PC-3 (cell line): ENCODE data around the gene CYP46A1. TPM values are rescaled to one million over a fixed set of nuclear protein-coding genes. Genes with fewer than 3 reads are reported as not detected.

Source experiments
- ATAC-seq: fragments of 200-7000 bp; cut with Tn5 transposase; 2 replicates; pipeline ENCODE4 v1.9.1; 2020; ENCODE audit warnings: mild to moderate bottlenecking, moderate library complexity
- BruUV-seq: library from RNA; stranded (reverse); fragments of 400-500 nt; replicated peaks from 2 replicates; lab custom pipeline; 2021; lab: Mats Ljungman, UMichigan
- CTCF ChIA-PET: fragments of 300-600 bp; sonication (Branson Sonifier 250); formaldehyde crosslinking; loops from one replicate; lab custom pipeline; 2022; ENCODE audit warnings: antibody characterized with exemption; lab: Charles Lee
- POLR2A ChIA-PET: fragments of 300-600 bp; sonication (Branson Sonifier 250); formaldehyde crosslinking; loops from one replicate; lab custom pipeline; 2022; ENCODE audit warnings: antibody characterized with exemption; ENCODE audit not compliant: unreplicated experiment; lab: Charles Lee
- DNase-seq: peaks from one replicate; pipeline ENCODE4 v3.0.0-alpha.2; 2015
- H2AFZ ChIP-seq: fragments of 300-600 bp; sonication (generic); 2 replicates; pipeline ENCODE4 v1.6.0; 2016; ENCODE audit warnings: antibody characterized with exemption, low read length
- H3F3A ChIP-seq: fragments of 300-600 bp; sonication (generic); one replicate; pipeline ENCODE4 v1.6.0; 2017; ENCODE audit warnings: antibody characterized with exemption, low read length, control low read depth, mild to moderate bottlenecking; ENCODE audit not compliant: unreplicated experiment
- H3K27ac ChIP-seq: fragments of 300-600 bp; sonication (generic); 2 replicates; pipeline ENCODE4 v1.5.1; 2016; ENCODE audit warnings: mild to moderate bottlenecking, low read length
- H3K27me3 ChIP-seq: fragments of 300-600 bp; sonication (generic); 2 replicates; pipeline ENCODE4 v1.6.1; 2016; ENCODE audit warnings: low read length, mixed read lengths
- H3K36me3 ChIP-seq: fragments of 300-600 bp; sonication (generic); 2 replicates; pipeline ENCODE4 v1.6.1; 2016; ENCODE audit warnings: low read depth, mixed run types, low read length, mixed read lengths
- H3K4me1 ChIP-seq: fragments of 300-600 bp; sonication (generic); 2 replicates; pipeline ENCODE4 v1.5.1; 2016; ENCODE audit warnings: low read length; ENCODE audit not compliant: insufficient read depth
- H3K4me2 ChIP-seq: fragments of 300-600 bp; sonication (generic); 2 replicates; pipeline ENCODE4 v1.6.0; 2016; ENCODE audit warnings: low read length
- H3K4me3 ChIP-seq: fragments of 300-600 bp; sonication (generic); 2 replicates; pipeline ENCODE4 v1.5.1; 2016; ENCODE audit warnings: mild to moderate bottlenecking, low read length, mixed read lengths
- H3K79me2 ChIP-seq: fragments of 300-600 bp; sonication (generic); 2 replicates; pipeline ENCODE4 v1.6.1; 2017; ENCODE audit warnings: low read length, mixed read lengths
- H3K9ac ChIP-seq: fragments of 300-600 bp; sonication (generic); 2 replicates; pipeline ENCODE4 v1.6.0; 2016; ENCODE audit warnings: mild to moderate bottlenecking, low read length
- H3K9me2 ChIP-seq: fragments of 300-600 bp; sonication (generic); replicated peaks from 2 replicates; pipeline ENCODE4 v1.6.1; 2016; ENCODE audit warnings: mixed run types, low read length, mixed read lengths
- H3K9me3 ChIP-seq: fragments of 300-600 bp; sonication (generic); 2 replicates; pipeline ENCODE4 v1.6.1; 2016; ENCODE audit warnings: low read length, mixed read lengths
- H4K20me1 ChIP-seq: fragments of 300-600 bp; sonication (generic); 2 replicates; pipeline ENCODE4 v1.6.1; 2016; ENCODE audit warnings: low read length, mixed read lengths
- EZH2 ChIP-seq: fragments of 300-600 bp; sonication (generic); IDR thresholded peaks from one replicate; pipeline ENCODE4 v1.6.1; 2017; ENCODE audit warnings: antibody characterized with exemption, mild to moderate bottlenecking, low read length; ENCODE audit not compliant: unreplicated experiment
- EZH2phosphoT487 ChIP-seq: fragments of 300-600 bp; sonication (generic); IDR thresholded peaks from 2 replicates; pipeline ENCODE4 v1.6.1; 2018; ENCODE audit warnings: mild to moderate bottlenecking, antibody characterized with exemption, low read length, borderline replicate concordance
- intact Hi-C: fragments of 100-400 bp; cut with micrococcal nuclease; formaldehyde crosslinking; loops from 2 replicates; pipeline ENCODE4 v1.9.0; 2023
- total RNA-seq: library from RNA; depleted of rRNA; stranded (reverse); fragments of >200 nt; gene quantifications from 2 replicates; pipeline ENCODE4 v1.2.3, GENCODE V29; 2014
- TF ChIP-seq, protein P1 (sequence below): fragments of 300-600 bp; sonication (generic); conservative IDR thresholded peaks from 2 replicates; pipeline ENCODE4 v1.5.1; 2017; ENCODE audit warnings: antibody characterized with exemption, low read depth, mild to moderate bottlenecking, low read length

Gene CYP46A1
- total RNA-seq, 1 experiment from 2014 or later, result 1.2 TPM

DNA sequence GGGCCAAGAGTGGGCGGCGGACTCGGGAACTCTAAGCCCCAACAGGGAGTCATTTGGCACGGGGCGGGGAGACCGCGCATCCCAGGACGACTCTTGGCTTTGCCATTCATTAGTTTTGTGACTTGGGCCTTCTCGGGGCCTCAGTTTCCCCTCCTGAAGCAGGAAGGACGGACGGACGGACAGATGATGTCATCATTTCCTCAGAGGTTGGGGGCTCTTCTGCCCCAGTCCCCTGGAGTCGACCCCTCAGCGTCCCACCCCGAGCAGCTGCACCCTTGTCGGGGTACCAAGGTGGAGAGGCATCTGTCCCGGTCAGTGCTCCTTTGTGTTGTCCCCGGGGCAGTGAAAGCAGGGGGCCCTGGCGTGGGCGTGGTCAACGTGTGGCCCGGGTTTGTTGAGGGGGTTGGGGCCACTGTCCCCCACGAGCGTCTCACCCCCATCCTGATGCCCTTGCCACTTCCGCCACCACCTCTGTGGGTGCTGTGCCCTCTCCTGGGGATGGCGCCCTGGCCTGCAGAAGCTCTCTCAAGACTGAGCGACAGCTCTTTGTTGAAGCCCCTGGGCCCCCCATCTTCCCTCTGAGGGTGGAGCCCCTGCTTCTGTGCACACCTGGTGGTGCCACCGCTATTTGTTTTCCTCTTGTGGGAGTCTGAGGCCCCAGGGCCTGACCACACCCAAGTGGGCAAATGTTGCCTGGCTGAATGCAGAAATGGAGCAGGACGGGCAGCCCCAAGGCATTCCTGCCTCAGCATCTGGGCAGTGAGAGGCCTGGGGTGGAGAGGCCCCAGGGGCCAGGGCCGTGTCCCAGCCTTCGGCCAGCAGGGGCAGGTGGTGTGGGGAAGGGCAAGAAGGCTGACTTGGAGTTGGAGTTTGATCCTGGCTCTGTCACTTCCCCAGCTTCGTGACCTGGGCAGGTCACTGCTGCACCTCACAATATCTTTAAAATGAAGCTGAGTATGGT is 38.3 kb upstream of the CYP46A1 start:
- BruUV-seq, result no TSS peak
- Histone ChIP-seq H3K4me3 (peak overlapping the region; percentile 55), H3K36me3 (no peaks in the 10 kb centered on the region), H3K27me3 (no peaks in the 10 kb centered on the region), H3K9ac (no peak overlapping the region), H3F3A (no peaks in the 10 kb centered on the region), H3K9me3 (no peaks in the 10 kb centered on the region), H3K4me1 (no peaks in the 10 kb centered on the region; the same call in 1 of the 2 replicates), H4K20me1 (no peaks in the 10 kb centered on the region), H3K9me2 (no peaks in the 10 kb centered on the region), H3K79me2 (no peaks in the 10 kb centered on the region), H3K4me2 (peak overlapping the region; percentile 78), H2AFZ (peak overlapping the region; percentile 73; the same call in 1 of the 2 replicates), H3K27ac (no peak overlapping the region)
- ChIA-PET POLR2A (no interaction called here), CTCF (no interaction called here)
- ATAC-seq, result no peak
- no peak for DNase-seq
- intact Hi-C loops, result no loop called here
- TF ChIP-seq EZH2, result no peak
- TF ChIP-seq EZH2phosphoT487, result no peak

DNA sequence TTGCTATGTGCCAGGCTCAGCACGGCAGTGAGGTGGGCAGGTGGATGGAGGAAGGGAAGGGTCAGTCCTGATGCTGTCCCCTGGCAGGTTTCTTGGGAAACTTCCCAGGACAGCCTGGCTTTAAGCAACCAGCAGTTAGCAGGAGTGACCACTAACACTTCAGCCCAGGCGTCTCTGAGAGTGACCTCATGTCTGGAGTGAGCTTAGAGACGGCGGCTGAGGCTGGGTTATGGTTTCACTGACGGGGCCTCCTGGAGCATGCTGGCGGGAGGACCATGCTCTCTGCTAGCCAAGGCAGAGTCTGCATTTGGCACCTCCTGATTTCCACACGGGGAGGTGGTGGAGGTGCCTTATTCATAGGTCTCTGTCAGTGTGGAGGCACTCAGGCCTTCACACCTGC is 36.7 kb upstream of the CYP46A1 start:
- TF ChIP-seq EZH2, result no peak
- TF ChIP-seq, protein P1, sequence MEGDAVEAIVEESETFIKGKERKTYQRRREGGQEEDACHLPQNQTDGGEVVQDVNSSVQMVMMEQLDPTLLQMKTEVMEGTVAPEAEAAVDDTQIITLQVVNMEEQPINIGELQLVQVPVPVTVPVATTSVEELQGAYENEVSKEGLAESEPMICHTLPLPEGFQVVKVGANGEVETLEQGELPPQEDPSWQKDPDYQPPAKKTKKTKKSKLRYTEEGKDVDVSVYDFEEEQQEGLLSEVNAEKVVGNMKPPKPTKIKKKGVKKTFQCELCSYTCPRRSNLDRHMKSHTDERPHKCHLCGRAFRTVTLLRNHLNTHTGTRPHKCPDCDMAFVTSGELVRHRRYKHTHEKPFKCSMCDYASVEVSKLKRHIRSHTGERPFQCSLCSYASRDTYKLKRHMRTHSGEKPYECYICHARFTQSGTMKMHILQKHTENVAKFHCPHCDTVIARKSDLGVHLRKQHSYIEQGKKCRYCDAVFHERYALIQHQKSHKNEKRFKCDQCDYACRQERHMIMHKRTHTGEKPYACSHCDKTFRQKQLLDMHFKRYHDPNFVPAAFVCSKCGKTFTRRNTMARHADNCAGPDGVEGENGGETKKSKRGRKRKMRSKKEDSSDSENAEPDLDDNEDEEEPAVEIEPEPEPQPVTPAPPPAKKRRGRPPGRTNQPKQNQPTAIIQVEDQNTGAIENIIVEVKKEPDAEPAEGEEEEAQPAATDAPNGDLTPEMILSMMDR, result no peak
- no peak for TF ChIP-seq EZH2phosphoT487
- Histone ChIP-seq H3K4me2 (no peak overlapping the region), H3K9me2 (no peaks in the 10 kb centered on the region), H3K27me3 (no peaks in the 10 kb centered on the region), H3K9ac (no peak overlapping the region), H3K4me3 (no peak overlapping the region), H3F3A (no peaks in the 10 kb centered on the region), H3K9me3 (no peaks in the 10 kb centered on the region), H3K27ac (no peak overlapping the region), H2AFZ (no peak overlapping the region), H4K20me1 (no peaks in the 10 kb centered on the region), H3K4me1 (no peaks in the 10 kb centered on the region; the same call in 1 of the 2 replicates), H3K79me2 (no peaks in the 10 kb centered on the region), H3K36me3 (no peaks in the 10 kb centered on the region)
- ChIA-PET POLR2A (no interaction called here), CTCF (no interaction called here)
- no TSS peak for BruUV-seq
- ATAC-seq (no peak), DNase-seq (no peak)
- intact Hi-C loops, result no loop called here

DNA sequence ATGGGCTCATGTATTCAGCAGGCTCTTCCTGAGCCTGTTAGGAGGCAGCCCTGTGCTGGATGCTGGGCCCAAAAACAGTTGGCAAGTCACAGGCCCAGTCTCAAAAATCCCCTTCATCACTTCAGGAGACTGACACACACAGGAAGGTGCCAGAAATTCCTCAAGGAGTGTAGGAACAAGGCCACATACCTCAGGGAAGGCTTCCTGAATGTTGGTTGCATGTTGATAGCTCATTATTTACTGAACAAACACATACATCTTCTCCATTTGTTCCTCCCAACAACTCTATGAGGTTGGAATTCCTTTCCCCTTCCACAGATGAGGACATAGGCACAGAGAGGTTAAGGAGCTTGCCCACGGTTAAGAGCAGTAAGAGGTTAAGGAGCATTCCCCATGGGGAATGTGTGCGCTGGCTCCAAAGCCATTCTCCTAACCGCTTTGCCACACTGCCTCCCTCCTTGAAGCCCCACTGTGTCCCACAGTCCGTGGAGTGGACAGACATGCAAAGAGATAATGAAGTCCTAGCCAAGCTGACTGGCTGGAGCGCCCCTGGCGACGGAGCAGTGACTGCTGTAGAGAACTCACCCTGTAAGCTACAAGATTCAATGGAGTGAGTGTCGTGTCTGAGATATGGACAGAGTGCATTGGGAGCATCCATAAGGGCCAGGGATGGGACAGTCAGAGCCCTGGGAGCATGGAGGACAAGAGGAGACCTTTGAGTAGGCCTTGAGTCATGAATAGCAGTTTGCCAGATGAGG is 35.9 kb upstream of the CYP46A1 start:
- ATAC-seq (peak; percentile 15; the same call in 1 of the 2 replicates), DNase-seq (no peak)
- H3K9me3 ChIP-seq, result no peaks in the 10 kb centered on the region
- no peaks in the 10 kb centered on the region for H3K36me3 ChIP-seq
- no peak for TF ChIP-seq EZH2
- TF ChIP-seq, protein P1, result no peak
- no peak for TF ChIP-seq EZH2phosphoT487
- no TSS peak for BruUV-seq
- H3K79me2 ChIP-seq, result no peaks in the 10 kb centered on the region
- H3K9ac ChIP-seq, result no peak overlapping the region
- ChIA-PET POLR2A (no interaction called here), CTCF (no interaction called here)
- no peaks in the 10 kb centered on the region for H4K20me1 ChIP-seq
- no peak overlapping the region for H2AFZ ChIP-seq
- no peaks in the 10 kb centered on the region for H3K27me3 ChIP-seq
- H3K4me3 ChIP-seq, result no peak overlapping the region
- no peaks in the 10 kb centered on the region for H3K9me2 ChIP-seq
- H3K27ac ChIP-seq, result no peak overlapping the region
- no peaks in the 10 kb centered on the region; the same call in 1 of the 2 replicates for H3K4me1 ChIP-seq
- no peak overlapping the region for H3K4me2 ChIP-seq
- intact Hi-C loops, result no loop called here
- no peaks in the 10 kb centered on the region for H3F3A ChIP-seq
